Measurements from ENCODE around the gene ETV6. TPM values are rescaled to one million over a fixed set of nuclear protein-coding genes. Genes with fewer than 3 reads are reported as not detected.

Gene ETV6
- total RNA-seq, 1 donor from 2014 or later = 7.3 TPM

DNA sequence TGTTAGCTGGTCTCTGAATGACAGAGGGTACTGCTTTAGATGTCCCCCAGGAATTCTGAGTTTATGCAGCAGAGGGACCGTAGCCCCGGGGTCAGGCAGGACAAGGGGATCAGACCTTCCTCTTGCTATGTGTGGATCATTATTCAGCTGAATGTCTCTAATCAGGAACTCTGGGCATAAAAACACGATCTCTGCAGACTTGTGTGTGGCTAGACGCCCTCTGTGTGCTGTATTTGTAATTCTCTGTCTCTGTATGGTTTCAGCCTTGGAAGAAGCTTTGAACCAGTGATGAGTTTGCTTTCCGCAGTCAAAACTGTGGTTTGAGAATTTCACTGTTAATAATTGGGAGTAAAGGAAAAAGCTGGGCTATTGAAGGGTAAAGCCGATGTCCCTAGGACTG, 125.3 kb downstream of the ETV6 start:
- DNase-seq (ENCODE audit: low read depth in 2 of 2) = no peak

DNA sequence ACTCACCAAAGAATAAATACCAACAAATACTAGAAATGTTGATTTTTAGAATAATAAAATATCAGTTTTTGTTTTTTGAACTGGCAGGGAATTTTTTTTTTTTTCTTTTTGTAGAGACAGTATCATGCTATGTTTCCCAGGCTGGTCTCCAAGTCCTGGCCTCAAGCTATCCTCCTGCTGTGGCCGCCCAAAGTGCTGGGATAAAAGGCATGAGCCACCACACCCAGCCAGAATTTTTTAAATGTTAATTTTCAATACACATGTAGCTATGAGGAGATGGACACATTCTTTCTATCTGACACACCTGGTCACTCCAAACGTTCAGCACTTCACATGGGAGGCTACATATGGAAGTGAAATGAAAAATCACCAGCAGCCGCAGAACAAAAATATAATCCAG, 126.8 kb downstream of the ETV6 start:
- DNase-seq (ENCODE audit: low read depth in 2 of 2) = no peak

GRCh38 chr12:11777451-11777850, 128.0 kb downstream of the ETV6 start:
- no peak for DNase-seq (ENCODE audit: low read depth in 2 of 2)

DNA sequence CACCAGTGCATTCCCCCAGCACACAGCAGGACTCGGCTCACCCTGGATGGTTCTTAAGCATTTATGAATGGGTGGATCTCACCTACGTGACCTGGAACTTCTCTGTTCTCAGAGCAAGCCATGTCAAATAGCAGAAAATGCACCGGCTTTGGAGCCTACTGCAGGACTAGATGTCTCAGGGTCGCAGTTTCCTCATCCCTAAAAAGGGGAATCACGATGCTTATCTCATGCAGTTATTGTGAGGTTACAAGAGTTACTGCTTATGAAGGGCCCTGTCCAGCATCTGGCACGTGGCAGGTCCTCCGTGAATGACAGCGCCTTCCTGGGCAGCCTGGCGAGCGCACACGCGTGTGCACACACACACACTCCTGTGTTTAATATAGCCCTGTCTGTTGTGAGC, 128.5 kb downstream of the ETV6 start:
- no peak for DNase-seq (ENCODE audit: low read depth in 2 of 2)

DNA sequence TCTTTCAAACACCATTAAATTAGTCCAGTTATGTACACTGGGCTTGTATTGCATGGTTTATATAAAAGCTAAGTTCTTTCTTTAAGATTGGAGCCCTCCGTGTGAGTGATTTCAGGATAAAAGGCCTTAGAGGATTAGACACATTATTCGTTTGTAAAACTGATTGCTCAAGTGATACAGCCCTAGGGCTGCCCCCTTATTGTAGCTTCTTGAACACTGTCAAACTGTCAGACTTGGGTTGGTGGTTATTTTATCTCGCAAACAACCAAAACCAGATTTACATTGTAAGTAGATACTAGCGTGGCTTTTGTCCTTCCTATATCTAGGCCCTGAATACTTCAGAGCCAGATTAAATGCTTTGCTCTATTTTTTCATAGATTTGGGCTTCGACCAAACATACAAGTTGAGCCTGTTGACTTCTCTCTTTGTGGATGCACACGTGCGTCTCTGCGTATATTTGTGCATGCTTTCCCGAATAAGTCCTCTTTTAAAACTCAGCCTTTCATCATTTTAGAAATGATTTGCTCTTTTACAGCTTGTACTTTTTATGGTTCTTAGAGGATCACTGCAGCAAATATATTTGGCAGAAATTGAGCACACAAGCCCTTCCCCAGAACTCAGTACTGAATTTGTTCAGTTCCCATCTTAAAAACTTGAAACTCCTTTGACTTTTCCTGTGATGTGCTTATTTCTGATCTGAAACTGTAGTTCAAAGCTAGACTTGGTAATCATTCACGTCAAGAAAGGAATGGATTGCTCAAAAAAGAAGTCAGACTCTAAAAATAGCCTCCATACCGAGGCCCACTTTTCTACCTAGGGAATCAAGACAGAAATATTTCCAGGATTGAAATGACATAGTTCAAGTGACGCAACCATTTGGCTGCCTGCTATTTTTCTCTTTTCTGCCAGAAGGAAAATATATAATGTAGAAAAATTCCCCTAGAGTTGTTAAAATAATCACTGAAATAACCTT, 129.5 kb downstream of the ETV6 start:
- no peak for DNase-seq (ENCODE audit: low read depth in 2 of 2)

GRCh38 chr12:11780521-11781101, 131.1 kb downstream of the ETV6 start:
- no peak for DNase-seq (ENCODE audit: low read depth in 2 of 2)

- DNase-seq (ENCODE audit: low read depth in 2 of 2) = no peak
Measured at GRCh38 chr12:11782914-11783420, 133.5 kb downstream of the ETV6 start.

DNA sequence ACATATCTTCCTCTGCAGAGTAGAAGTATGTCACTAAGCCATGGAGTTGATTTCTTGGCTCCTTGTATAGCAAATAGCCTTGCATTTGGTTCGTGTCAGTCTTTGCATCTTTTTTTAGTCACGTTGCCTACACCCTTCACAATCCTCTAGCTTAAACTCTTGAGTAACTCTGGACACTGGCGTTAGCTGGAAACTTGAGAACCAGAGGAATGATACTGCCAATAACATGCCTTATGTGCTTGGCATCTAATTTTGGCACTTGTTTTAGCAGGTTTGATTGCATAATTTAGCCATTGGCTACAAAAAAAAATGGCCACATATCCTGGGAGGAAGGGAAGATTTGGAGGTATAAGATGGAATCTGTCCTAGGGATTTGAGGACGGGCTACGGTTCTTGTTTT, 136.2 kb downstream of the ETV6 start:
- no peak for DNase-seq (ENCODE audit: low read depth in 2 of 2)

DNA sequence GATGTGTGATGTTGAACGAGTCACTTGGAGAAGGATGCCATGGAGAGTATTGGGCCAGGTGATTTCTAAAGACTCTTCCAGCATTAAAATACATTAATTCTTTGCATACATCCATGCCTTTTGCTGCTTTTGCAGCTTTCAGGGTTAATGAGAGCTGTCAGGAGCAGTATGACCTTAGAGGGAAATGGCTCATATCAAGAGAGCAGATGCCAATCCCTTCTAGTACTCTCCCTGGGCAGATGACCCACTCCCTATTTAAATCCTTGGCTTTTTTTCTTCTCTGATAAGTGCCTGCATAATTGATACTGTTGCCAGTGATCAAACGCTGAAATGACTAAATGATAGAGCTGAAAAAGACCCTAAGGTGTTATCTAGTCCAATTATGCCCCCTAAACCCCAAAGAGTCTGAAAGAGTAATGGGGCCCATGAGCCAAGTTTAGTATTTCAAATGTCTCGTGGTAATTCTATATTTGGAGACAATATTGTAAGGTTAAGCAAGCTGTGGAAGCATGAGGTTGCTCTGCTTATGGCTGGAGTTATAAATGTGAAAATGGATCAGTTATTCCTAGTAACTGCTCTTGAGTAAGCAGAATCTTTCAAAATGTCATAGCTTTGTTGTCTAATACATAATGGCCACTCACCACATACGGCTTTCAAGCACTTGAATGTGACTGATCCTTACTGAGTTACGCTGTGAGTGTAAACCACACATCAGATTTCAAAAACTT, 137.3 kb downstream of the ETV6 start:
- no peak for DNase-seq (ENCODE audit: low read depth in 2 of 2)

DNA sequence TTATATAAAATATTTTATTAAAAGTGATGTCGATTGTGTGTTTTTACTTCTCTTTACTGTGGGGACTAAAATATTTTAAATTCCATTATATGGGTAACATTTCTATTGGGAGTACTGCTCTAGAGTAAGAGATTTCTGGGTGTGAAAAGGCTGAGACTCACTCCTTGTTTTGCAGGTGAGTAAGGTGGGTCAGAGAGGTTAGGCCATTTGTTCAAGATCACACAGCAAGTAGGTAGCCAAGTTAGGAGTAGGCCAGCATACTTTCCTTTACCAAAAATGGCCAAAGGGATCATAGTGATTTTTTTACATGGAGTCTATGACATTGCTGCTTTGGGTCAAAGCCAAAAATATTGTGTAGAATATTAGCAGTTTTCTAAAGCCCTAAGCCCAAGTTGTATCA, 138.0 kb downstream of the ETV6 start:
- DNase-seq (ENCODE audit: low read depth in 2 of 2) = no peak

DNA sequence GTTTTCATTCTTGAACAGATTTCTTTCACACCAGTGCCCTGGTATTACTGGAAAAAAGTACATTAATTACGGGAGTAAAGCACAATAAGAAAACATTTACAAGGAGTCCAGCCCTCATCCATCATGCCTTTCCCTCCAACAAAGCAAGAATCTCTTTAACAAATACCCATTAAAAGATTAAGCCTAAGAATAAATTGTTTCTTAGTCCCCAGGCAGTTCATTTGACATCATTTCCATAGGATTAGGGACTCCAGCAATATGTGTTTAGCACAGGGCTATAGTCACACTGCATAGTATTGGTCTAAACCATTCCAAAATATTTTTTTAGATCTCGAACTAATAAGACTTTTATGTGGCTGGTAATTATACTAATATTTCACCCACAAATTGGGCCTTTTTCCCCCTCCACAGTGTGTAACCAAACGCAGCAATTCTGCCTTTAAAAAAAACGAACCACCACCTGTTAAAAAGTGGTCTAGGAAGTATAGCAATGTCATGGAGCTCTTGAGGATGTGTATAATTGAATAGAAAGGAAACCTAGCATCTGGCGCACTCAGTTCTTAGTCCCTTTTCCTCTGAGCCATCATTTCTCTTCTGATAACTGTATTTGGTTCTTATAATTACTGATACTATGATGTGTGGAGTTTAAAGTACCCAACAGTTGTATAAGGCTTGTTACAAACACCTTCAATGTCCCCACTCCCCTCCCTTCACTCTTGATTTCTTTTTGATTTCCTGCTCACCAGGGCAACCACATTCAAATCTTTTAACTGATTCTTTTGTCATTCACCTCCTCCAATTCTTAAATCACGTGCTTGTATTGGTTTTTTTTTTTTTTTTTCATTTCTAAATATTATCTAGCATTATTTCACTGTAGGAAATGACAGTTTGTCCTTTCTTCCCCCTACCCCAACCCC, 138.7 kb downstream of the ETV6 start:
- no peak for DNase-seq (ENCODE audit: low read depth in 2 of 2)

GRCh38 chr12:11793921-11794710, 144.6 kb downstream of the ETV6 start:
- no peak for DNase-seq (ENCODE audit: low read depth in 2 of 2)

DNA sequence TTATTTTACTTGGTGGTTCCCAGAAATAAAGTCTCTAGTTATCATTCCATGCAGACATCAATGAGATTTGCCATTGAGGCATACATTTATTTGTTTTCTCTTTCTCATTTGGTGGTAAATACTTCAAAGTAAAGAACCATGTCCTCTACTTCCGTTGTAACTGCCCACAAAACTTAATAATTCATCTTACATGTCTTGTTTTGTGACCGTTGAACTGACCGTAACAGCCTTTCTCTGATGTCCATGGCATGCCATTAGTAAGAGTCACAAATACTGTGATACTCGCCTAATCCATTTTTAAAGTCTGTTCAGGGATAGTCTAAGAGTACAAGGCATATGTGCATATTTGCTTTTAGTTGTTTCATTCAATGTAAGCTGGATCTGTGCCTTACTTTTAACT, 145.3 kb downstream of the ETV6 start:
- no peak for DNase-seq (ENCODE audit: low read depth in 2 of 2)

DNA sequence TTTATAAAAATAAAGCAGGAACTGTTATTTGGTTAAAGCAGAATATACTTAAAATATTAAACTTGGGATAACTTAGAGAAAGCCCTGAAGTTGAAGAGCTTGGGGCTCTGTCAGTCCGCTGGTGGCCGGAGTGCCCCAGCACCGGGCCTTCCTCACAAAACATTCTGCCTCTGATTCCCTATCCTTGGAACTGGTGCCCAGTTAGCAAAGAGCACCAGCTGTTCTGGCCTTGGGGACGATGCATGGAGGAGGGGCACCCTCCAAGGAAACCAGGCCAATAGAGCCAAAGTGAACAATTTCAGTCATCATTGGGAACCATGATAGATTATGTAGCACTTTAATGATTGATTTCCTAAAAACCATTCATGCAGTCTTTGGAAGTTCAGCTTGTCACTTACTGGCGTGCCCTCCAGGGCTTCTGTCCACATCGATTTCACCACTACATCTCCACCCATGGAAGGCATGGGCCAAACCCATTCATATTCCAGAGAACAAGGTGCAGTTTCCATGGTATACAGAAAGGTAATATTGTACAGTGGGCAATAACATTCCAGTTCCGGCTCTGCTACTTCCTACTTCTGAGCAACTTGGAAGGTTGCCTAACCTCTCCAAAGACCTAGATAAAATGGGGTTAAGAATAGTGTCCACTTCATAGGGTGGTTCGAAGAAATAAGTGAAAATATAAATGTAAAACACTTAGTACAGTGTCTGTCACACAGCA, 145.9 kb downstream of the ETV6 start:
- DNase-seq (ENCODE audit: low read depth in 2 of 2) = no peak

- peak; percentile 52 to 91 for DNase-seq (ENCODE audit: low read depth in 2 of 2)
Measured at GRCh38 chr12:11795913-11796459, 146.5 kb downstream of the ETV6 start.

DNA sequence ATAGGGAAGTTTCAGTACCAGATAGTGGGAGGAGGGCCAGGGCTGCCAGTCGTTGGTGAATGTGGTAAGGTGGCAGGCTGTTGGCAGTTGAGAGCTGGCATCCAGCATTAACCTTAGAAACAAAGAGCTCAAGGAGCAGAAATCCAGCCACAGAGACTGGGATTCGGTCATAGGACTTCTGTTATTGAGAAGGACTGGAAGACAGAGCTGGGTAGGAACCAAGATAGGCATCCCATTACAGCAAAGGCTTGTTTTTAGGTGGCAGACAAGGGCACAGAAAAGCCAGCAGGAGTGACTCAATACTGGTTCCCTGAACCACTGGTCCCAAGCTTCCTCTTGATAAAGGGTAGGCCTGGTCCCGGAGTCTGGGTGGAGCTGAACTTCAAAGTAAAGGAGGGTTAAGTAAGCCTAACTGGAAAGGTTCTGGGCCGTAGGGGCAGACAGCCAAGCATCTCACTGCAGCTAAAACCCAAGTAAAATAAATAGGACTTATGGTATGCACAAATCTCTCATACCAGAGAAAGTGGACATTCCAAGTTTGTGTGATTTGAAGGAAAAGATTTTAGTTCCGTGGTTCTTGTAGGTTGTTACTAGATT, 147.9 kb downstream of the ETV6 start:
- peak in 1 of 2 donors; percentile 61 for DNase-seq (ENCODE audit: low read depth in 2 of 2)

DNA sequence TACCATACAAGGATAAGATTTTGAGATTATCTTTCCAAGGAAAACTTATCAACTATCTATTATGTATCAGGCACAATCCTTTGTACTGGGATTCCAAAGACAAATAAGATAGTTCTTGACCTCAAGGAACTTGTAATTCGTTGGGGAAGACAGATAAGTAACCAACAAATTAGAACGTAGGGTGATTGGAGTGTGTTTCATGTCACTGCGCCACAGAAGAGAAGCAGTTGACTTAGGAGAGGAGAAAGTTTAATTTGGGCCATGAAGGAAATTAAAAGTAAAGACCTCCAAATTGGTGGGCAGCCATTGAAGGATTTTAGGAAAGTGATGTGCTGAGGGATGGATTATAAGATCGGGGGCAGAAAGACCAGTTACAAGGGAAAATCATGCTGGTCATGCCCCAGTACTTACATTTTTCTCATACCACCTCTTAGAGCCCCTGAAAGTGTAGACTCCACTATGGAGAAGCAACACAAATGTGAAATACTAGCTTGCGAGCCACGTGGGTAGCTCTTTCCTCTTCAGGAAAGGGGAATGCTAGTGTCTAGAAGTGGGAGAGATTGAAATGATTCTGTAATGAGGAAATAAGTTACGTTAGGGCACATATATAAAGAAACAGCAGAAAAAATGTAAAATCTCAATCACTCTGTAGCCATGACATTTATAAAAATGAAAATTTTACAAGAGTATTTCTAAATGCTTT, 148.7 kb downstream of the ETV6 start:
- peak in 1 of 2 donors; percentile 50 for DNase-seq (ENCODE audit: low read depth in 2 of 2)

GRCh38 chr12:11798856-11799501, 149.5 kb downstream of the ETV6 start:
- peak; percentile 81 to 97 for DNase-seq (ENCODE audit: low read depth in 2 of 2)
